GM12872 (cell line): ENCODE data around the gene EME1.

ENCODE experiments used
- CTCF ChIP-seq: IDR thresholded peaks from 3 replicates; pipeline ENCODE4 v1.5.1; 2011; ENCODE audit warnings: low read depth, mild to moderate bottlenecking, low read length, moderate library complexity; ENCODE audit not compliant: insufficient read depth

The EME1 gene

GRCh38 chr17:50412188-50412732 lies 39.2 kb downstream of the EME1 start:
- no peak for TF ChIP-seq CTCF

DNA sequence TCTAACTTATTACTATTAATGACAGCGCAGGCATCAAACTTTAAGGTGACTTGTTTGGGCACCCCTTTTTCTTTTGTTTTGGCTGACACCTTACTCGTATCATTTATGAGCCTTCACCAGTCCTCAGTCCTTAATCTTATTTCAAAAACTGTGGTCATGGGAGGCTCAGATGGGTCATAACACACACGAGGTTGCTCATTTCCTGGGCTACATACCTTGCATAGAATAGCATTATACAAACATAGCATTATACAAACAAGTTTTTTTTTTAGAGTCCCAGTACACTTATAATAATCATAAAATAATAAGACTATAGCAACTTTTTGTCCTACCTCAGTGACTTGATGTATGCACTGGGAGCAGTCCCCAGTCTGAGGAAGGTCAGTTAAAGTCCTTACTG lies 41.8 kb downstream of the EME1 start:
- no peak for TF ChIP-seq CTCF

DNA sequence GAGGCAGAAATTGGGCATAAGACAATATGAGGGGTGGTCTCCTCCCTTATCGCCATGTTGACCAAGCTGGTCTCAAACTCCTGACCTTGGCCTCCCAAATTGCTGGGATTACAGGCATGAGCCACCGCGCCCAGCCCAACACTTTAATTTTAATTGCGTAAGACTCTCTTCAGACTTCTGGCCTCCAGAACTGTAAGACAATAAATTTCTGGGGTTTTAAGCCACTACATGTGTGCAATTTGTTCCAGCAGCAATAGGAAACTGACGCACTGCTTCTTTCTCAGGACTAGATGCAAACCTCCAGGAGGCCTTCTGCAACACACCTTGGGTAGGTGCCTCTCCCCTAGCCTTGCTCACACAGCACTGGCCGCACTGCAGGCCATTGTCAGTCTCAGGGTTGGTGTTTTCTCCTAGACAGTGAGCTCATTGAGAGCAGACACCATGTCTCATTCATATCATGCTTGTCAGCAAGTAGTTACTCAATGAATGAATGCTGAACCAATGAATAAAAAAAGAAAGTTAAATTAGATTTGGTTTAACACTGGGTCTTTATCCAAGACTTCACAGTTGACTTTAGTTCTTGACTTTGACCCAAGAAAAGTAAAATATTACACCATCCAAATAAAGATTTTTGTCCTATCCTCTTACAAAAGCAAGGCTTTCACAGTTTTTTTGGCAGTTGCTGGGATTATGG lies 47.5 kb downstream of the EME1 start:
- no peak for TF ChIP-seq CTCF

GRCh38 chr17:50421308-50422051 lies 48.5 kb downstream of the EME1 start:
- TF ChIP-seq CTCF = no peak

DNA sequence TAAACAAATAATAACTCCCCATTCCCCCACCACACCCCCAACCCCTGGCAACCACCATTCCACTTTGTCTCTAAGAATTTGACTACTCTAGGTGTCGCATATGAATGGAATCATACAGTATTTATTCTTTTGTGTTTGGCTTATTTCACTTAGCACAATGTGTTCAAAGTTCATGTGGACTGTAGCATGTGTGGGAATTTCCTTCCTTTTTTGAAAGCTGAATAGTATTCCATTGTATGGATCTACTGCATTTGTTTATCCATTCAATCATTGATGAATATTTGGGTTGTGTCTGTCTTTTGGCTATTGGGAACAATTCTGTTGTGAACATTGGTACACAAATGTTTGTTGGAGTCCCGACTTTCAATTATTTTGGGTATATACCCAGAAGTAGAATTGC lies 49.7 kb downstream of the EME1 start:
- TF ChIP-seq CTCF = no peak

- TF ChIP-seq CTCF = no peak
These were observed 50.6 kb downstream of the EME1 start for GRCh38 chr17:50423553-50424159.

DNA sequence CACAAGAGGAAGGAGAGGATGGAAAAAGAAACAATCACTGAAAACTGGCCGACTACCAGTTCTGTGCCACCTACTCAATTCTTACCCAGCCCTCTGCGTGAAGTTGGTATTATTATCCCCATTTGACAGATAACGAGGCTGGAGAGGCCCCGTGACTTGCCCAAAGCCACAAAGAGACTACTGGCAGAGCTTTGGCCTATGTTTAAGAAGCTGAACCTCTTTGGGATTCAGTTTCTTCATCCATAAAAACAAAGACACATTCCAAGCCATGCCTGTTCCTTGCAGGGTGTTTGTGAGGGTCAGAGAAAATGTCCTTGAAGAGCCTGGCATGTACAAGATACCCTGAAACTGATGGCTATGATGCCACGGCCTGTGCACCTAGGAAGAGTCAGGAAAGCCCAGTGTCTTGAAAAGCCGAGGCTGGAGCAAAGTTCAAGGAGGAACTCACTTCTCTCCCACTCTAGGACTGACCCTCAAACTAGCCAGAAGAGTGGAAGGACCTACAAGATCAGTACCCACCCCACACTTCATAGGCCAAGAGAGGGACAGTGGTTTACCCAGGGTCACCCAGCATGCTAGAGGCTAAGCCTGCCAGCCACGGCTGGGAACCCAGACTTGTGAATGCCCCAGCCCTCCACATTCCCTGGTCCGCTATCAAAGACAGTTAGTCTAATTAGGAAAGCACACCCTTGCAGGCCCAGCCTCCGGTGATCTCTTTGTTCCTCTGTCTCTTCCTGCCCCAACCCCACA lies 51.4 kb downstream of the EME1 start:
- no peak for TF ChIP-seq CTCF
